Liver (tissue), 9 donors: ENCODE data around the gene HIGD2B. TPM values are rescaled to one million over a fixed set of nuclear protein-coding genes. Genes with fewer than 3 reads are reported as not detected.

Source experiments
- DNase-seq: peaks from one replicate; pipeline ENCODE4 v3.0.0-alpha.2; 2017; ENCODE audit warnings: low spot score
- H3K27ac ChIP-seq, 2 donors: one replicate each; pipeline ENCODE4 v1.7.0; 2013; ENCODE audit warnings: inconsistent platforms in 2 of 2, low read length in 2 of 2, control low read depth in 1 of 2, low read depth in 1 of 2, mild to moderate bottlenecking in 1 of 2
- H3K27me3 ChIP-seq, 4 donors: one replicate each; pipeline versions ENCODE4 v1.6.1 to v1.7.0; 2013; ENCODE audit warnings: low read length in 3 of 4, inconsistent platforms in 1 of 4, mild to moderate bottlenecking in 1 of 4, moderate library complexity in 1 of 4; ENCODE audit not compliant: control insufficient read depth in 4 of 4, insufficient read depth in 4 of 4
- H3K36me3 ChIP-seq, 4 donors: one replicate each; pipeline versions ENCODE4 v1.6.1 to v1.7.0; 2013; ENCODE audit warnings: low read length in 3 of 4, mild to moderate bottlenecking in 3 of 4, low read depth in 1 of 4, moderate library complexity in 1 of 4; ENCODE audit not compliant: control insufficient read depth in 4 of 4, insufficient read depth in 3 of 4
- H3K4me1 ChIP-seq, 4 donors: one replicate each; pipeline versions ENCODE4 v1.6.1 to v1.7.0; 2013; ENCODE audit warnings: low read length in 3 of 4, mild to moderate bottlenecking in 3 of 4, moderate library complexity in 1 of 4; ENCODE audit not compliant: control insufficient read depth in 4 of 4, insufficient read depth in 4 of 4
- H3K4me3 ChIP-seq, 3 donors: one replicate each; pipeline versions ENCODE4 v1.6.1 to v1.7.0; 2013; ENCODE audit warnings: low read length in 3 of 3, control low read depth in 1 of 3, low read depth in 1 of 3, mild to moderate bottlenecking in 1 of 3
- H3K9ac ChIP-seq, 2 donors: one replicate each; pipeline ENCODE4 v1.7.0; 2013; ENCODE audit warnings: low read length in 2 of 2, mild to moderate bottlenecking in 2 of 2, moderate library complexity in 2 of 2, control low read depth in 1 of 2, low read depth in 1 of 2
- H3K9me3 ChIP-seq, 4 donors: one replicate each; pipeline versions ENCODE4 v1.6.1 to v1.7.0; 2013; ENCODE audit warnings: low read length in 3 of 4; ENCODE audit not compliant: control insufficient read depth in 4 of 4
- EGR1 ChIP-seq, 2 donors: IDR thresholded peaks; 2 replicates each; pipeline ENCODE4 v1.6.1; 2016 to 2018; ENCODE audit warnings: antibody characterized with exemption in 2 of 2, low read depth in 2 of 2
- FOXA1 ChIP-seq: IDR thresholded peaks from 2 replicates; pipeline ENCODE4 v1.6.1; 2016; ENCODE audit warnings: antibody characterized with exemption
- FOXA2 ChIP-seq: IDR thresholded peaks from 2 replicates; pipeline ENCODE4 v1.6.1; 2016; ENCODE audit warnings: antibody characterized with exemption
- GABPA ChIP-seq, 2 donors: IDR thresholded peaks in 1 of 2; conservative IDR thresholded peaks in 1 of 2; 2 replicates each; pipeline ENCODE4 v1.6.1; 2016; ENCODE audit warnings: antibody characterized with exemption in 2 of 2, mild to moderate bottlenecking in 1 of 2, moderate library complexity in 1 of 2
- HNF4A ChIP-seq, 2 donors: conservative IDR thresholded peaks; 2 replicates each; pipeline ENCODE4 v1.6.1; 2016; ENCODE audit warnings: antibody characterized with exemption in 2 of 2, mild to moderate bottlenecking in 2 of 2
- JUND ChIP-seq, 2 donors: IDR thresholded peaks; 2 replicates each; pipeline ENCODE4 v1.6.1; 2016; ENCODE audit warnings: antibody characterized with exemption in 2 of 2
- NR2F2 ChIP-seq: IDR thresholded peaks from 2 replicates; pipeline ENCODE4 v1.6.1; 2016; ENCODE audit warnings: antibody characterized with exemption
- RAD21 ChIP-seq, 2 donors: IDR thresholded peaks; 2 replicates each; pipeline ENCODE4 v1.6.1; 2016; ENCODE audit warnings: antibody characterized with exemption in 2 of 2, mild to moderate bottlenecking in 2 of 2
- RXRA ChIP-seq, 2 donors: IDR thresholded peaks; 2 replicates each; pipeline ENCODE4 v1.6.1; 2017 to 2018; ENCODE audit warnings: antibody characterized with exemption in 2 of 2, mild to moderate bottlenecking in 1 of 2
- SP1 ChIP-seq: IDR thresholded peaks from 2 replicates; pipeline ENCODE4 v1.6.1; 2018; ENCODE audit warnings: antibody characterized with exemption, mild to moderate bottlenecking
- TAF1 ChIP-seq: conservative IDR thresholded peaks from 2 replicates; pipeline ENCODE4 v1.6.1; 2016; ENCODE audit warnings: antibody characterized with exemption, mild to moderate bottlenecking
- YY1 ChIP-seq: IDR thresholded peaks from 2 replicates; pipeline ENCODE4 v1.6.1; 2016; ENCODE audit warnings: antibody characterized with exemption, mild to moderate bottlenecking
- ZBTB33 ChIP-seq: IDR thresholded peaks from 2 replicates; pipeline ENCODE4 v1.6.1; 2016; ENCODE audit warnings: antibody characterized with exemption
- WGBS: extraction: QIAGEN DNeasy Blood & Tissue Kit; methylation state at CpG from one replicate; pipeline ENCODE4 v1.1.7; 2013; 5-methylcytosine and 5-hydroxymethylcytosine counted together
- polyA plus RNA-seq, 2 donors: library from polyadenylated mRNA; stranded (reverse) in 1 of 2; unstranded in 1 of 2; fragments of 200-250 nt in 1 of 2; fragments of >200 nt in 1 of 2; fragmentation: Nextera tagmentation in 1 of 2; extraction: Ambion mirVana in 1 of 2; gene quantifications; one replicate each; pipeline versions ENCODE4 v1.2.1 to v1.2.3, GENCODE V29; 2013 to 2015
- total RNA-seq, 2 donors: library from RNA; depleted of rRNA; stranded (reverse); fragments of >200 nt; gene quantifications; one replicate each; pipeline ENCODE4 v1.2.3, GENCODE V29; 2014
- TF ChIP-seq, protein P1 (sequence below): IDR thresholded peaks from 2 replicates; pipeline ENCODE4 v1.6.1; 2016; ENCODE audit warnings: antibody characterized with exemption, mild to moderate bottlenecking
- TF ChIP-seq, protein P2 (sequence below): fragments of 150-350 bp; IDR thresholded peaks from 2 replicates; pipeline ENCODE4 v1.5.1; 2017; ENCODE audit warnings: improper control_type of control experiment, low read depth, low read length; ENCODE audit not compliant: missing input control
- TF ChIP-seq, protein P3 (sequence below): IDR thresholded peaks from 2 replicates; pipeline ENCODE4 v1.6.1; 2016; ENCODE audit warnings: antibody characterized with exemption
- TF ChIP-seq, protein P4 (sequence below): IDR thresholded peaks from 2 replicates; pipeline ENCODE4 v1.6.1; 2016; ENCODE audit warnings: antibody characterized with exemption
- donor health status: healthy.
- donor health status: healthy.
- donor health status: healthy.
- donor health status: healthy.
- donor health status: healthy.

The HIGD2B gene
- total and polyA plus RNA-seq, 4 donors = not detected

DNA sequence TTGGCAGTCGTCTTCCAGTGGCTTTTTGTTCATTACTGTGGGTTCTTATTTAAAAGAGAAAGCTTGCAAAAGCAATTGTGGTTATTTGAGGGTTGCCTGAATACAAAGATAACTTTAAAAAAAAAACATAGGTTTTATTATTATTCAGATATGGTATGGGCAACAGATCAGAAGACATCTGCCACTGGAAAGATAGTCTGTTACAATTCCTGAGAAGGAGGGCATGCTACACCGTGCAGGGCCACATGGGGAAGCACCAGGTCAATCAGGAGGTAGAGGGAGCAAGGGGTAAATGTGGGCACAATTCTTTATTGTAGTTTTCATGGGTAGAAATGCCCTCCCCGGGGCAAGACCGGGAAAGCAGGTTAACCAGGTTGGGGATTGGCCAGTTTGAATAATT, 46.5 kb upstream of the HIGD2B start:
- Histone ChIP-seq H3K4me3 (no peak overlapping the region), H3K36me3 (peaks cover 5 to 39% (median 15%) of the 10 kb centered on the region in 4 donors), H3K27me3 (no peaks in the 10 kb centered on the region), H3K27ac (no peak overlapping the region), H3K9ac (no peak overlapping the region), H3K9me3 (no peaks in the 10 kb centered on the region), H3K4me1 (peaks cover 2 to 8% (median 4%) of the 10 kb centered on the region in 4 donors)
- no peak for DNase-seq
- 95% methylated on average over 4 of the region's 4 CpGs for WGBS
- no peak for TF ChIP-seq TAF1
- no peak for TF ChIP-seq RAD21 (IDR thresholded peaks at IDR 0.05)
- TF ChIP-seq GABPA (IDR thresholded peaks at IDR 0.05 in 1 of 2, conservative IDR thresholded peaks at IDR 0.05 in 1 of 2) = no peak
- TF ChIP-seq RXRA (IDR thresholded peaks at IDR 0.05) = no peak
- TF ChIP-seq YY1 = no peak
- no peak for TF ChIP-seq ZBTB33
- no peak for TF ChIP-seq FOXA2
- no peak for TF ChIP-seq FOXA1
- TF ChIP-seq, protein P1, sequence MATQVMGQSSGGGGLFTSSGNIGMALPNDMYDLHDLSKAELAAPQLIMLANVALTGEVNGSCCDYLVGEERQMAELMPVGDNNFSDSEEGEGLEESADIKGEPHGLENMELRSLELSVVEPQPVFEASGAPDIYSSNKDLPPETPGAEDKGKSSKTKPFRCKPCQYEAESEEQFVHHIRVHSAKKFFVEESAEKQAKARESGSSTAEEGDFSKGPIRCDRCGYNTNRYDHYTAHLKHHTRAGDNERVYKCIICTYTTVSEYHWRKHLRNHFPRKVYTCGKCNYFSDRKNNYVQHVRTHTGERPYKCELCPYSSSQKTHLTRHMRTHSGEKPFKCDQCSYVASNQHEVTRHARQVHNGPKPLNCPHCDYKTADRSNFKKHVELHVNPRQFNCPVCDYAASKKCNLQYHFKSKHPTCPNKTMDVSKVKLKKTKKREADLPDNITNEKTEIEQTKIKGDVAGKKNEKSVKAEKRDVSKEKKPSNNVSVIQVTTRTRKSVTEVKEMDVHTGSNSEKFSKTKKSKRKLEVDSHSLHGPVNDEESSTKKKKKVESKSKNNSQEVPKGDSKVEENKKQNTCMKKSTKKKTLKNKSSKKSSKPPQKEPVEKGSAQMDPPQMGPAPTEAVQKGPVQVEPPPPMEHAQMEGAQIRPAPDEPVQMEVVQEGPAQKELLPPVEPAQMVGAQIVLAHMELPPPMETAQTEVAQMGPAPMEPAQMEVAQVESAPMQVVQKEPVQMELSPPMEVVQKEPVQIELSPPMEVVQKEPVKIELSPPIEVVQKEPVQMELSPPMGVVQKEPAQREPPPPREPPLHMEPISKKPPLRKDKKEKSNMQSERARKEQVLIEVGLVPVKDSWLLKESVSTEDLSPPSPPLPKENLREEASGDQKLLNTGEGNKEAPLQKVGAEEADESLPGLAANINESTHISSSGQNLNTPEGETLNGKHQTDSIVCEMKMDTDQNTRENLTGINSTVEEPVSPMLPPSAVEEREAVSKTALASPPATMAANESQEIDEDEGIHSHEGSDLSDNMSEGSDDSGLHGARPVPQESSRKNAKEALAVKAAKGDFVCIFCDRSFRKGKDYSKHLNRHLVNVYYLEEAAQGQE = no peak
- TF ChIP-seq, protein P2, sequence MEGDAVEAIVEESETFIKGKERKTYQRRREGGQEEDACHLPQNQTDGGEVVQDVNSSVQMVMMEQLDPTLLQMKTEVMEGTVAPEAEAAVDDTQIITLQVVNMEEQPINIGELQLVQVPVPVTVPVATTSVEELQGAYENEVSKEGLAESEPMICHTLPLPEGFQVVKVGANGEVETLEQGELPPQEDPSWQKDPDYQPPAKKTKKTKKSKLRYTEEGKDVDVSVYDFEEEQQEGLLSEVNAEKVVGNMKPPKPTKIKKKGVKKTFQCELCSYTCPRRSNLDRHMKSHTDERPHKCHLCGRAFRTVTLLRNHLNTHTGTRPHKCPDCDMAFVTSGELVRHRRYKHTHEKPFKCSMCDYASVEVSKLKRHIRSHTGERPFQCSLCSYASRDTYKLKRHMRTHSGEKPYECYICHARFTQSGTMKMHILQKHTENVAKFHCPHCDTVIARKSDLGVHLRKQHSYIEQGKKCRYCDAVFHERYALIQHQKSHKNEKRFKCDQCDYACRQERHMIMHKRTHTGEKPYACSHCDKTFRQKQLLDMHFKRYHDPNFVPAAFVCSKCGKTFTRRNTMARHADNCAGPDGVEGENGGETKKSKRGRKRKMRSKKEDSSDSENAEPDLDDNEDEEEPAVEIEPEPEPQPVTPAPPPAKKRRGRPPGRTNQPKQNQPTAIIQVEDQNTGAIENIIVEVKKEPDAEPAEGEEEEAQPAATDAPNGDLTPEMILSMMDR = no peak
- TF ChIP-seq, protein P3, sequence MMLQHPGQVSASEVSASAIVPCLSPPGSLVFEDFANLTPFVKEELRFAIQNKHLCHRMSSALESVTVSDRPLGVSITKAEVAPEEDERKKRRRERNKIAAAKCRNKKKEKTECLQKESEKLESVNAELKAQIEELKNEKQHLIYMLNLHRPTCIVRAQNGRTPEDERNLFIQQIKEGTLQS = no peak
- TF ChIP-seq EGR1 (IDR thresholded peaks at IDR 0.05; ENCODE audit: low read depth in 2 of 2) = no peak
- no peak for TF ChIP-seq JUND (IDR thresholded peaks at IDR 0.05)
- TF ChIP-seq HNF4A (conservative IDR thresholded peaks at IDR 0.05) = no peak
- no peak for TF ChIP-seq NR2F2
- TF ChIP-seq SP1 = no peak
- TF ChIP-seq, protein P4, sequence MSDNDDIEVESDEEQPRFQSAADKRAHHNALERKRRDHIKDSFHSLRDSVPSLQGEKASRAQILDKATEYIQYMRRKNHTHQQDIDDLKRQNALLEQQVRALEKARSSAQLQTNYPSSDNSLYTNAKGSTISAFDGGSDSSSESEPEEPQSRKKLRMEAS = no peak

DNA sequence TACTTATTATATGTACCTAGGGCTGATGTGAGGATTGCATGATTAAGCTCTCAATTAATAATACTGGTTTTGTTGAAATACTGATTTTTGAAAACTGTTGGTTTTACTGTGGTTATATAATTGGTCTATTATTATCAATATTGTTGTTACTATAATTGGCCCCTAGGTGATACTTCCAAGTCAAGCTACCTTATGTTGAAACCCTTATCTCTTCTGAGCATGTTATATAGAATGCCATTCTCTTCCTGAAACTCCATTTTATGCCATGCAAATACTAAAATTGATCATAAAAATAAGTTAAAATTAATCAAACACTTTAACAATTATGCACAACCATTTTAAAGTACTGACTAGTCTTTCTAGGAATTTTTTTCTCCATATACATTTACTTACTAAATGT, 46.1 kb upstream of the HIGD2B start:
- Histone ChIP-seq H3K9me3 (no peaks in the 10 kb centered on the region), H3K27ac (no peak overlapping the region), H3K36me3 (peaks cover 5 to 36% (median 13%) of the 10 kb centered on the region in 4 donors), H3K4me3 (no peak overlapping the region), H3K9ac (no peak overlapping the region), H3K27me3 (no peaks in the 10 kb centered on the region), H3K4me1 (peaks cover 3 to 11% (median 4%) of the 10 kb centered on the region in 4 donors)
- TF ChIP-seq TAF1 (no peak), HNF4A (conservative IDR thresholded peaks at IDR 0.05) (no peak), FOXA1 (no peak), FOXA2 (no peak), EGR1 (IDR thresholded peaks at IDR 0.05; ENCODE audit: low read depth in 2 of 2) (no peak), JUND (IDR thresholded peaks at IDR 0.05) (no peak), YY1 (no peak), RAD21 (IDR thresholded peaks at IDR 0.05) (no peak), SP1 (no peak), NR2F2 (no peak)
- TF ChIP-seq, protein P2 = no peak
- TF ChIP-seq, protein P3 = no peak
- TF ChIP-seq, protein P4 = no peak
- DNase-seq = no peak
